Occipital lobe (tissue), 2 donors: Measurements from ENCODE around the gene PTPRO. TPM values are rescaled to one million over a fixed set of nuclear protein-coding genes. Genes with fewer than 3 reads are reported as not detected.

Experiments used
- DNase-seq: peaks from one replicate; lab custom pipeline; 2025; lab: John Stamatoyannopoulos, UW
- total RNA-seq: library from RNA; depleted of rRNA; stranded (reverse); fragments of >200 nt; gene quantifications from one replicate; pipeline ENCODE4 v1.2.3, GENCODE V29; 2014

Gene PTPRO
- total RNA-seq, 1 donor from 2014 or later = 157 TPM

DNA sequence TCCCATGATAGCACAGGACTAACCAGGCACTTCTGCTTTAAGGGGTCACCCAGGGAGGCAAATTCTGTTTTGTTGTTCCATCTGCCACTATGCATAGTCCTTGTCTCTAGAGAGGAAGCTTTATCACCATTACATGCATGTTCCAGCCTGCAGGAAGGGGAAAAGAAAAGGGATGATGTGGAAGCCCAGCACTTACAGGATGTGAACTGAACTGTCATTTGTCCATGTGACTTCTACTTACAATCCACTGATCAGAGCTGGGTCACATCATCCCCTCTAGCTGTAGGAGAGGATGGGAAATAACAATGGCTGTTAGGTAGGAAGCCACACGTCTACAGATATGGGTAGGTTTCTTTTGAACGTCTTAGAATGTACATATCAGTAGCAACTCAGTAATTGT lies 203.1 kb downstream of the PTPRO start:
- DNase-seq = no peak

DNA sequence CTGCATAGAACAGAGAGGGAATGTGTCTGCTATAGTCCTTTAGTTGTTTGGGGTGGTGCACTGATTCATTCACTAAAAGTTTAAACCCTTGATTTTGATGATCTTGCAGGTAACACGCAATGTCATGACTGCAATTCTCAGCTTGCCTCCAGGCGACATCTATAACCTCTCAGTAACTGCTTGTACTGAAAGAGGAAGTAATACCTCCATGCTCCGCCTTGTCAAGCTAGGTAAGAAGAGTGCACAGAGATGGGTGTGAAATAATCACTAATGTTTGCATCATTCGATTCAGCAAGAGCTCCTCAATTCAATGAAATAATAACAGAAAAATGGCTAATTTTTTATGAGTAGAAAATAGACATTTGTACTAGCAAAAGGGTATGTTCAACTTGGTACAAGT lies 203.7 kb downstream of the PTPRO start:
- no peak for DNase-seq

DNA sequence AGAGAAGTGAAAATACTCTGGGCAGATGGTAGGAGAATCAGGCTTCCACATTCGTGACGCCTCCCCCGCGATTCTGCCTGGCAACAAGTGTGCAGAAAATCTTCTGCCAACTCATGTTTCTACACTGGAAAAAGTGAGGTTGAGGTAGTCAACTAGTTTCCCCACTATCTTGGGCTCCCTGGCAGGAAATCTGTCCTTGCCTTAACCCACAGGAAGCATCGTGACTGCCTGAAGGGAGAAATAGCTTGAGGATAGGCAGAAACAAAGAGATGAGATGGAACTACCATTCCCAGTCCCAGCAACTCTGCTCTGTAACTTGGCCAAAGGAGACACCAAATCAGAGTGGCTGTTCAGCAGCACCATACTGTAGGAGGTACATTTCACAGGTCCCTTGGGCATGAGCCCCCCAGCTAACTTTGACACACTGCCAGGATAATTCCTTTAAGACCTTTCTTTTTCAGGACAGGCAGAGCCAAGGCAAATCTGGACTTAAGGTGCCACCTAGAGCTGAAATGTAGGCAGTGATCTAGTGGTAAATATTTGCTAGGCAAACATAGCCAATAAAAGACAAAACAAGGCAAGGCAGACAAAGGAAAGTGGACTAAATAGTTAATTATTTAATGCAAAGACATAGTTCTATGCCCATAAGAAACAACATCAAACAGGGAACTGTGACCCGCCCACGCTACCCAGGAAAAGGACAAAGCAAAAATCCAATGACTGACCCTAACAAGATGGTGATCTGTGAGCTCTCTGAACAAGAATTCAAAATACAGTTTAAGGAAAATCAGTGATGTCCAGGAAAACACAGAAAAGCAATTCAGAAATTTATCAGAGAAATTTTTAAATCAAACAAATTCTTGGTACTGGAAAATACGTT lies 205.1 kb downstream of the PTPRO start:
- peak; percentile 37 for DNase-seq

DNA sequence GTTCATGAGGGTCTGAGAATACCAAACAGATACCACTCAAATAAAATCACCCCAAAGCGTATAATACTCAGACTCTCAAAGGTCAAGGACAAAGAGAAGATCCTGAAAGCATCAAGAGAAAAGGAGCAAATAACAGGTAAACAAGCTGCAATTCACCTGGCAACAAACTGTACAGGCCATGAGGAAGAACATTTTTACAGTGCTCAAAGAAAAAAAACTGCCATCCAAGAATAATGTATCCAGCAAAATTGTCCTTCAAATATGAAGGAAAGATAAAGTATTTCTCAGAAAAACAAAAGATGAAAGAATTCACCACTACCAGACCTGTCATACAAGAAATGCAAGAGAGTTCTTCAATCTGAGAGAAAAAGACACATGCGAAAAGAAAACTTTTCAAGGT lies 206.4 kb downstream of the PTPRO start:
- no peak for DNase-seq

DNA sequence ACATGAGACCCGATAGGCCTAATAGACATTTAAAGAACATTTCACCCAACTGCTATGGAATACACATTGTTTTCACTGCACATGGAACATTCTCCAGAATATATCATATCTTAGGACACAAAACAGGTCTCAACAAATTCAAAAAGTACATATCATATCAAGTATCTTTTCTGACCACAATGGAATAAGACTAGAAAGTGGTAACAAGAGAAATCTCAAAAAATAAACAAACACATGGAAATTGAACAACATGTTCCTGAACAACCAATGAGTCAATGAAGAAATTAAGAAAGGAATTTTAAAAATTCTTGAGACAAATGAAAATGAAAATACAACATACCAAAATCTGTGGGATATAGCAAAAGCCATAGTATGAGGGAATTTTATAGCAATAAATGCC lies 208.1 kb downstream of the PTPRO start:
- DNase-seq = no peak

DNA sequence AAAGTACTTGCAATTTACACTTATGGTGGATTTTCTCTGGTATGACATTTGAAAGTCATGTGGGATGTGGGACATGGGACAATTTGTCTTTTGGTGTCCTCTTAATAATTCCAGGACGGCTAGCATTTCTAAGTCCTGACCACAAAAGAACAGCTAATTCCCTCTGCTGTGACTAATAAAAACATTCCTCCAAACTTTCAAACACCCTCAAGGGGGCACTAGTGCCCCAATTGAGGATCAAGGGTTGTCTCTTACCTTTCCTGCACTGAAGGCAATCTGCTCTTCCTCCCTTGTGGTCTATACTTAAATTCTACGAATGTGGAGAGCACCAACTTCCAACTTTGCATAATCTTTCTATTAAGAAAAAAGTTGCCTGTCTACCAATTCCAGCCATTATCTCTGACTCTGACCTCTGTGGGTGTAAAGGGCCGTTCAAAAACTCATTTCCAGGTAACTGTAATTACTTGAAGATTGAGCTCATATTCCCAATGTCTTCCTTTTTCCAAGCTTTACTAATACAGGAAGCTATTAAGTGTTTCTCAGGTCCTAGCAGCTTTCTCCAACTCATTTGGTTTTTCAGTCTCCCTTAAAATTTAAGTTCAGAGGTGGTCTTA lies 210.2 kb downstream of the PTPRO start:
- DNase-seq = no peak

DNA sequence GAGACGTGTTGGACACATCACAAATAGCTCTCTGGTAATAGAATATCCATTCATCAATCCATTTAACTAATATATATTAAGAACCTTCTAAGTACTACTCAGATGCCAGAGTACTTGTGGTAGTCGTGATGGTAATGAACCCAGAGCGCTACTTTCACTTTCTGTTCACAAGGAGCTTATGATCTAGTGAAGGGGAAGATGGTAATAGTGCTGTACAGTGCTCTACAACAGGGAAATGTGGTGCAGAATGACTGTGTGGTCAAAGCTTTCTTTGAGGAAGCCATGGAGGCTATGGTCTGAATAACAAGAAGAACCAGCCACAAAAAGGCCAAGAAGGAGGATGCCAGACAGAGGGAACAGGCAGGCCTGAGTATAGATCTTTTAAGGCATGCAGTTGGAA lies 212.0 kb downstream of the PTPRO start:
- DNase-seq = no peak

DNA sequence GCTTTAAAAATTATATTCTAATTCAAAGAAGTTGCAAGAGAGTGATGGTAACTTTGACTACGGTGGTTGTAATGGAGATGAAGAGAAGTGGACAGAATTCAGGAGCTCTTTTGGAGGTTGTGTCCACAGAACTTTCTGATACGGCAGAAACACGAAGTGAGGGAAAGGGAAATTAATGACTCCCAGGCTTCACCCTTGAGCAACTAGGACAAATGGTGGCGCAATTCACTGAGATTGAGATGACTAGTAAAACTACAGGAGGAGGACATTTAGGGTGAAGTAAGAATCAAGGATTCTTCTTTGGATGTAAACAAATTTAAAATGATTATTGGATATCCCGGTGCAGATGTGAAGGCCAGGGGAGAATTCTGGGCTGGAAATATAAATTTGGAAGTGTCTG lies 212.6 kb downstream of the PTPRO start:
- no peak for DNase-seq

DNA sequence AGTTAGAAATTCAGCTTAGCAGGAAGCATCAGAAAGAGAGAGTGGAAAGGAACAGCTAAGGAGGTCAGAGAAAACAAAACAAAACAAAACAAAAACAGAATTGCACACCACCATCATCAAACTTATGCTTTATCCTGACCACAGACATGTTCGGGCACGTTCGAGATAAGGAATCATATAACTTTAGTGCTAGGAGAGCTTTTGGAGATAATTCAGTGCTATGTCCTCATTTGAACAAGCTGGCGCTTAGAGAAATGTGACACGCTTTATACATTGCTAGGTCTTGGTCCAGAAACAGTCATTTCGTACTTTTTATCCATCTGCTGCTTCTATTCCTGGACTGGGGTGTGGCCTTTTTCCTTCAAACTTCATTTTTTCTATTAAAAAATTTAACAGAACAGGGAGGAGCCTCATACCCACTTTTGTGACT lies 213.1 kb downstream of the PTPRO start:
- no peak for DNase-seq

DNA sequence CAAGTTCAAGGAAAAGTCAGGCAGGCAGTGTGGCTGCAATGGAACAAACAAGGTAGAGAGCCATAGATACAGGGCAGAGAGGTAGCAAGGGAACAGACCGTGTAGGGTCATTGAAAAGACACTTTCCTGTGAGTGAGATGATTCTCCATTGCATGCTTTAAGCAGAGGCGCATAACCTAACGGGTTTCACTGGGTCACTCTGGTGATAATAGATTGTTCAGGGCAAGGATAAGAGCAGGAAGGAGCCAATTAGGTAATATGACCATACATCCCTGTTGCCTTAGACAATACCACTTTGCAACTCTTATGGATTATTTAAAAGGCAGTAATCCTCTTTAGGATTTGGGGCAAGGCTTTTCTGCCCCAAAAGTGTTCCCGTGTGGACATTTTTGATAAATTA lies 214.1 kb downstream of the PTPRO start:
- no peak for DNase-seq

DNA sequence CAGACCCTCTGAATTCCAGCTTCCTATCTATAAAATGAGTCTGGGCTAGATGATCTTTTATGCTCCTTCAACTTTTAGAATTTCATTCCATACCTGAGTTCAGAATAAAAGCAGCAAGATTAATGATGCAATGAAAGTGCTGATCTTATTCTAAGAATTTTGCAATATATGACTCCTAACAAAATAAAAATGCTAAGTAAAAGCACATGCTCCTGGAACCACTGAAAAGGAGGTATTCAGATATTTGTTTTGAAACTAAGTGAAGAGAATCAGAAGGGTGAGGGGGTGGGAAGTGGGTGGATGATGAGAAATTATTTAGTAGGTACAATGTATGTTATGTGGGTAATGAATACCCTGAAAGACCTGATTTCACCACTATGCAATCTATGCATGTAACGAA lies 216.6 kb downstream of the PTPRO start:
- DNase-seq = no peak

DNA sequence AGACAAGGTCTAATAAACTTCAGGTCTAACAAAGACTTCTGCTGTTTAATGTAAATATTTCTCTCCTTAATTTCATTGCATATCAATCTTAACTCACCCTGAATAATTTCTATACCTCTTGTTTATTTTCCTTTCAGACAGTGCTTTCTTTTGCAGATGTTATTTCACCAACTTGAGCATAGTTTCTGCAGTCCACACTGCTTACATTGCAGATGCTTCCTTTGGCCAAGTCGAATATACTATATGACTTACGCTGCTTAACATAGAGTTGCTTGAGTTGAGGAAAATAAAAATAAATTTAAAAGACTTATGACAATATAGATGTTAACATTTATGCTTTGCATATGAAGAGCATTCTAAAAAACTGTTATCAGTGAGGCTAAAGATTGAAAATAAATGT lies 217.7 kb downstream of the PTPRO start:
- DNase-seq = no peak

DNA sequence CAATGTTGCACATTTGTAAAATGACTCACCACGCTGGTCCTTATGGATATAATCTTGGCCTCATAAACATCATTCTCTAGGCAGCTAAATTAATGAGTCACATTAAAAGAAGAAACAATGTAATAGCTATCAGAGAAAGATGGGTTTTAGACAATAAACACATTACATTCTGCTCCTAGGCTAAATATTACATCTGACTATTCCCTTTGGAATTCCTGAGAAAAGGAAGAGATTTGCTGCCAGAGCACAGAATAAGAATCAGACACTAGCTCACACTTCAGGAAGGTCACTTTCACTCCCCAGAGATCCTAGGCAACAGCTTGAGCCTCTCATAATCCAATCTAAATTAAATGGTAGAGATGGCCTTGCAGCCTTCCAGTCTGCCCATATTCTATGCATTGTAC lies 218.2 kb downstream of the PTPRO start:
- DNase-seq = no peak

DNA sequence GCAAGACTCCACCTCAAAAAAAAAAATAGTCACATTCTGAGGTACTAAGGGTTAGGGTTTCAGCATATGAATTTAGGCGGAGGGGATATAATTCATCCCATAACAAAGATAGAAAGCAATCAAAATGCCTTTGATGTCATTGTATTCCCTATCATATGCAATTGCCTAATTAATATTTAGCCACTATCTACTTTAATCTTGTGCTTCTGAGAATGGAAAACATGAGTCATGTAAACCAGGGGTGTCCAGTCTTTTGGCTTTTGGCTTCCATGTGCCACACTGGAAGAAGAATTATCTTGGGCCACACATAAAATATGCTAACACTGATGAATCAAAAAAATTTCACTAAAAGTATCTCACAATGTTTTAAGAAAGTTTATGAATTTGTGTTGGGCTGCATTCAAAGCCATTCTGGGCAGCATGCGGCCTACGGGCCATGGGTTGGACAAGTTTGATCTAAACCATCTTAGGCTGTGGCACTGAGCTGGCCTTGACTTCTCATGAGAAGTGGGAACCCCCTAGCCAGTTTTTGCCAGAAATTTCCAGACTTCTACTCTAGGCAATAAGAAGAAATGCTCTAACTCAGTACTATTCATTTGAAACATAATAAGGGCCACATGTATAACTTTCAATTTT lies 219.8 kb downstream of the PTPRO start:
- DNase-seq = no peak

DNA sequence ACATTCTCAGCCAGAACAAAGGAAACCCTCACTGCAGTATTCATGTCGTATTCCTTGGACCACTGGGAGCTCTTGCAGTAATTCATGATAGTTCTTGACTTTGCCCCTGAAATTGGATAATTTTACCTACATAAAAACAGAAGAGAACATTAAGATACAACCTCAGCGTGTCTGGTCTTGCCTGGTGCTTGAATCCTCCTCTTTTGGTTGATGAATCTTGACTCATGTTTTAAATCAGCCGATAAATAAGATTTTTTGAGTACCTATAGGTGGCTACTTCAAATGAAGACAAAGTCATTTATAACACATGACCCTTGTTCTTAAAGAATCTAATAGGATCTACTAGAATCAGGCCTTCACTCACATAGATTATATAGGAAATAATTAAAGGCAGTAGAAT lies 221.0 kb downstream of the PTPRO start:
- DNase-seq = no peak

DNA sequence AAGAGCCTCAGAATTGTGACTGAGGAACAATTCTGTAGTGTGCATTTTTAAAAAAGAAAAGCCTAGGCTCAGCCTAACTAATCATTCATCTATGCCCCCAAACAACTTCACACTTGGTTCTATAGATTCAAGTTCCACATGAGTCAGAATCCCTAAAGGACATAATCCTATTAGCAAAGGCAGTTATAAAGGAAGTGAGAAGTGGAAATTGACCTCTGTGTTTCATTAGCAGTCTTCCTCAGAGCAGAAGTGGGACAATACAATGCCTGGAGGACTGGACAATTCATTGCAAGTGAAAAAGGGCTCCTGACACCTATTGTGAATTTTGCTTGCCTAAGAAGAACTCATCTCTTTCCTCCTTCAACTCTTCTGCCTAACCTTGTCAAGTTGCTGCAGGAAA lies 222.3 kb downstream of the PTPRO start:
- DNase-seq = no peak

DNA sequence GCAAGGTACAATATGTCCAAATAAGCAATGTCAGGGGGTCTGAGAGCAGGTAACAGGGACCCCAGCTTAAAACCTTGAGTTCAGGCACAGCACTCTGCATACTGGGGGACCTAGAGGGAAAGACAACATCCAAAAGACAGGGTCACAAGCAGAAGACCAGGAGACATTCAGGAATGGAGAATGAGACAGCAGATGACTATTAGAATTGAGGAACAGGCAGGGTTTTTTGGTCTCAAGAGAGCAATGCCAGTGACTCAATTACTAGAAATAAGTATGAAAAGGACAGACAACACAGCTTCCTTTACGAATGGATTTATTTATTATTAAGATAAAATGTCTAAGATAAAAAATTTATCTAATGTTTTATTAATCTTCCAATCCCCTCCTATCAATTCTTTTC lies 223.0 kb downstream of the PTPRO start:
- DNase-seq = no peak

DNA sequence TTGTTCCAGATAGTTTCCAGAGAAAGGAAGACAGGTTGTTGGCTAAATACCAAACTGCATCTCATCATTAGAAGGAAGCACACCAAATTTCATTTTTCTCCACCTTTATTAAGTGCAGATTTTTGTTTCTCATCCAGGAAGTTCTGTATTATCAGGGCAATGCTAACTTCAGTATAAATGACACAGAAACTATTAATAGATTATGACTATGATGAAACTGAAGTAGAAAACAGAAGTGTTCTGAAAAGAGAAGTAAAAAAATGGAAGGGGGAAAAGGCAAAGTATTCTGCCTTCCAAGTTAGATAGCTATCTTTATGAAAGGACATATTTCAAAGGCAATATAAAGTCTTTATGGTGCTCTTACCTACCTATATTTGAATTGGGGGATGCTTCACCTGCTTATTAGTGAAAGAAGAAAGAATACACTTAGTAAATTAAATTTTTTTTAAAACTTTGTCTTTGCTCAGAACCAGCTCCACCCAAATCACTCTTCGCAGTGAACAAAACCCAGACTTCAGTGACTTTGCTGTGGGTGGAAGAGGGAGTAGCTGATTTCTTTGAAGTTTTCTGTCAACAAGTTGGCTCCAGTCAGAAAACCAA lies 223.9 kb downstream of the PTPRO start:
- no peak for DNase-seq

DNA sequence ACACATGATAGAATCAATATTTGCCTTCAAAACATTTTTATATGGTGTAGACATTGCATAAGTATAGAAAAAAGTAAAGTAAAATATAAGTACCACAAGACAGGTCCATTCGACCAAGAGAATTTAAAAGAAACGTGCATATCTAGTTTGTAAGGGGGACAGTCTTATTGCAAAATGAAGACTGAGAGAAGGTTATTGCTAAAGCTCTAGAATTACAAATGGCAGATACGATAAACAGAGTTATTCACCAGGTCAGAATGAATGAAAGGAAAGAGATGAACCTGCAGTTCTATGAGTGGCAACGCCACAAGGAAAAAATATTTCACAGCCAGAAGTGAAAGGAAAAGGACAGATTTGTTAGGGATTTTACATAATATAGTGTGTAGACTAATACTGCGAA lies 224.8 kb downstream of the PTPRO start:
- DNase-seq = no peak

DNA sequence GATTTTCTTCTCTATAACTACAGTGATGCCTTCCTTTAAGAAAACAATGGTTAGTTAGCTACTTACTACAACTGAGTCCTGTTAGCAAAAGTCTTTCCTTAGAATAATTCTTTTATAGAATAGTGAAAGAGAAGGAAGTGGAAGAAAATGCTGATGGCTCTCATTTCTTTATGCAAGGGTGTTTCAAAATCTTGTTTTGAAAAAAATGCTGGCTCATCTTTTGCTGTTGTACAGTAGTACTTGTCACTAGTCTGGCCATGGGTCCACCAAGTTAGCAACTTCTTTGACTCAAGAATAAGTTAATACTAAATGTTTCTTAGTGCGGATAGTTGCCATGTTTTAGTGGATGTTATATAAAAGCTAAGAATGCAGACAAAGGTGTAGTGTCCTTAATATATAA lies 225.4 kb downstream of the PTPRO start:
- no peak for DNase-seq

DNA sequence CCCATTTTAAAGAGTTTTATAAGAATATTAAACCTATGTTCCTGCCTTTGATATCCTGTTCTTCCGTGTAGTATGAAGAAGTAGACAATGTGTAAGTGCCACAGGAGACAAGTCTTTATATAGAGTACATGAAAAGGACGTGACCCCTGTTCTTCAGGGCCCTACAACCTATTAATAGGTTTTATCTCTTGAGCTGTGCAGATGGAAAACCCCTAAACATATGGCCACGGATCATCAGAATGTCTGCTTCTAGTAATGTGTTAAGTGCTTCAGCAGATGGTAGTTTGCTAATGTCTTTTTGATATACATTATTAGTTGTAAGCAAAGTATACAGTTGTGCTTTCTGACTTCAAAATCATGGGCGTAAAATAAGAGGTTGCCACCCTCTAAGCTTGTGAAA lies 228.5 kb downstream of the PTPRO start:
- no peak for DNase-seq

DNA sequence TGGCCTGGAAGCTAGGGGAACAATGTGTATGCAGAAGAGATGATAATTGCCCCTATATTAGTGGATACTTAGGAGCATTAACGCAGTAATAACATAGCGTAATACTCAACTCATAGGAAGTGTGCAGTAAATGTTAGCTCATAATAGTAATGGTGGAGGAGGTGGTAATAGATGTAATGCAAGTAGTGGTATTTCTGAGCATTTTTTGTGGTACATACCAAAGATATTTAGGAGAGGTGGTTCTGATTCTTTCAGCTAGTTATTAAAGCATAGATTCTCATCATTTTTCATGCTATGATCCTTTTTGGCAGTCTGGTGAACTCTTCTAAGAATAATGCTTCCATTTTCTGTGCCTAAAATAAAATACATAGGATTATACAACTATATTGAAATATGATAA lies 233.1 kb downstream of the PTPRO start:
- DNase-seq = no peak
